Measurements from ENCODE around the gene BPTF. TPM values are rescaled to one million over a fixed set of nuclear protein-coding genes. Genes with fewer than 3 reads are reported as not detected.
"Not testable (repeated sequence)": the region's sequence is repeated elsewhere in the genome, so short reads cannot be mapped to it uniquely, and the experiment has no call there.

The BPTF gene
- total RNA-seq, 4 donors from 2014 or later: 56.9 to 106 (median 72.6) TPM

GRCh38 chr17:67845374-67845773, 20.1 kb downstream of the BPTF start:
- no peak for ATAC-seq (ENCODE audit: low FRiP score)
- TF ChIP-seq, protein P1, sequence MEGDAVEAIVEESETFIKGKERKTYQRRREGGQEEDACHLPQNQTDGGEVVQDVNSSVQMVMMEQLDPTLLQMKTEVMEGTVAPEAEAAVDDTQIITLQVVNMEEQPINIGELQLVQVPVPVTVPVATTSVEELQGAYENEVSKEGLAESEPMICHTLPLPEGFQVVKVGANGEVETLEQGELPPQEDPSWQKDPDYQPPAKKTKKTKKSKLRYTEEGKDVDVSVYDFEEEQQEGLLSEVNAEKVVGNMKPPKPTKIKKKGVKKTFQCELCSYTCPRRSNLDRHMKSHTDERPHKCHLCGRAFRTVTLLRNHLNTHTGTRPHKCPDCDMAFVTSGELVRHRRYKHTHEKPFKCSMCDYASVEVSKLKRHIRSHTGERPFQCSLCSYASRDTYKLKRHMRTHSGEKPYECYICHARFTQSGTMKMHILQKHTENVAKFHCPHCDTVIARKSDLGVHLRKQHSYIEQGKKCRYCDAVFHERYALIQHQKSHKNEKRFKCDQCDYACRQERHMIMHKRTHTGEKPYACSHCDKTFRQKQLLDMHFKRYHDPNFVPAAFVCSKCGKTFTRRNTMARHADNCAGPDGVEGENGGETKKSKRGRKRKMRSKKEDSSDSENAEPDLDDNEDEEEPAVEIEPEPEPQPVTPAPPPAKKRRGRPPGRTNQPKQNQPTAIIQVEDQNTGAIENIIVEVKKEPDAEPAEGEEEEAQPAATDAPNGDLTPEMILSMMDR (IDR thresholded peaks at IDR 0.05): no peak
- no peak for DNase-seq (ENCODE audit: low spot score)

GRCh38 chr17:67848189-67848588, 22.9 kb downstream of the BPTF start:
- ATAC-seq (ENCODE audit: low FRiP score); DNase-seq (ENCODE audit: low spot score): not testable (repeated sequence)

DNA sequence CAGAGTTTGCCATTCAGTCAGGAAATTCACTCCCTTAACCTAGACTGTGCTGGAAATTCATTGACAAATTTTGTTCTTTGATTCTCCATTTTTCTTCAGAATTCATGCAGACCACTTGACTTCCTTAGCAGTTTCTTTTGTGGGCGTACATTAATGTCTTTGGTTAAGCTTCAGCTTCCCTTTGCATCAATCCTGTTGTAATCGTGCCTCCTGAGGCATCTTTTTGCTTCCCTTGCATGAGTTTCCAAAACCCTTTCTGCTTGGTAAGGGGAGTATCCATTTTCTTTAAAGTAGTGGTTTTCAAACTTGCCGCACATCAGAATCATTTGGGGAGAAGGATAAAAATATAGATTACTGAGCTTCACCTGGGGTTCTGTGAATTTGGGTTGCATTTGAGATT, 23.5 kb downstream of the BPTF start:
- ATAC-seq (ENCODE audit: low FRiP score); DNase-seq (ENCODE audit: low spot score): not testable (repeated sequence)

- no peak for ATAC-seq (ENCODE audit: low FRiP score)
- TF ChIP-seq, protein P1 (IDR thresholded peaks at IDR 0.05): no peak
- DNase-seq (ENCODE audit: low spot score): no peak
Measured at GRCh38 chr17:67850991-67851631, 25.8 kb downstream of the BPTF start.

DNA sequence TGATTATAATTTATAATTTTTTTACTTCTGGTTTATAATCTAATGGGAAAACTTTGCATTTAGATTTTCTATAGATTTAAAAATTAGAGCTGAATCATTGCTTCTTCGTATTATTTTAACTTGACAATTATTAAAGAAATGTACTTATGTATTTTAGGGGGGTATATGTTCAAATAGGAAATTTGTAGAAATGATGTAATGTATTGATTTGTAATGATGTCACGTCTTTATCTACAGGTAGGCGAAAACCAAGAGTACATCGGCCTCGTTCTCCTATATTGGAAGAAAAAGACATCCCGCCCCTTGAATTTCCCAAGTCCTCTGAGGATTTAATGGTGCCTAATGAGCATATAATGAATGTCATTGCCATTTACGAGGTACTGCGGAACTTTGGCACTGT, 28.4 kb downstream of the BPTF start:
- DNase-seq (ENCODE audit: low spot score) (no peak), ATAC-seq (ENCODE audit: low FRiP score) (no peak)
- TF ChIP-seq, protein P1 (IDR thresholded peaks at IDR 0.05): no peak

- DNase-seq (ENCODE audit: low spot score) (no peak), ATAC-seq (ENCODE audit: low FRiP score) (no peak)
- TF ChIP-seq, protein P1 (IDR thresholded peaks at IDR 0.05): no peak
Measured at GRCh38 chr17:67854378-67854777, 29.1 kb downstream of the BPTF start.

DNA sequence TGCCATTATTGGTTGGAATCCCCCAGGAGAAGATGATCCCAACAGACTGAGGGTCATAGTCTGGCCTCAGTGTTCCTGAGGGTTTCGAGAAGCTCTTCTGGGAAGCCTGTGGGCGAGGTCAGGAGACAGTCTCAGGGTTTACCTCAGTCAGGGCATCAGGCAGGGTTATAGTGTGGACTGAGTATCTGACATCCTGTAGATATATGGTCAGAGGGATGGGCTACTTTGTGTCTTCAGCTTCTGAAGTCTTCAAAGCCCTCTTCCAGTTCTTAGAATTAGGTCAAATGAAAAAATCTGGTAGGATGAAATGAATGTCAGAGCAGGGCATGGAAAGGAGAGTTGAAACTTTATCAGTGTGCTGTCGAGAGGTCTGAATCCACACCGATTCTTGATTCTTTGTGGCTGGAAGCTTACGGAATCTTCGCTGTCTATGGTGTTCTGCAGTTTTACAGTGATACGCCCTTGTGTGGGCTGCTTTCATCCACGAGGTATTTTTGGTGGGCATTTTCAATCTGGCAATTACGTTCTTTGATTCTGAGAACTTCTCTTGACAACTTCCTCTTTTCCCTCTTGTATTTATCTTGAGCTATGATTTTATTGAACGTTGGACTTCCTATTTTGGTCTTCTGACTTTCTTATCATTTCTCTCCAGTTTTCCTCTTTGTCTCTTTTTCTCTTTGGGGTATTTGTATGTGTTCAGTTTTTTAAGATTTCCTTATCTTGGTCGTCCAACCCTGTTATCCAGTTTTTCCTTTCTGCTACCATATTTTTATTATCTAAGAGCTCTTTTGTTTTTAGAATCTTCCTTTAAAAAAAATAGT, 30.4 kb downstream of the BPTF start:
- TF ChIP-seq, protein P1 (IDR thresholded peaks at IDR 0.05): no peak
- DNase-seq (ENCODE audit: low spot score) (no peak), ATAC-seq (ENCODE audit: low FRiP score) (no peak)

GRCh38 chr17:67856402-67856801, 31.1 kb downstream of the BPTF start:
- not testable (repeated sequence) for ATAC-seq (ENCODE audit: low FRiP score); DNase-seq (ENCODE audit: low spot score)
